Ascending aorta (tissue), 2 donors: ENCODE measurements around the gene MAML2. TPM values are rescaled to one million over a fixed set of nuclear protein-coding genes. Genes with fewer than 3 reads are reported as not detected.

Experiments used
- DNase-seq, 2 donors: peaks; one replicate each; pipeline ENCODE4 v3.0.0-alpha.2; 2019; ENCODE audit warnings: low spot score in 2 of 2
- H3K27ac ChIP-seq, 2 donors: fragments of 200-600 bp; sonication (generic); one replicate each; pipeline ENCODE4 v1.5.1; 2016 to 2017; ENCODE audit warnings: mild to moderate bottlenecking in 1 of 2
- H3K27me3 ChIP-seq: fragments of 200-600 bp; sonication (generic); one replicate; pipeline ENCODE4 v1.5.1; 2017
- H3K36me3 ChIP-seq, 2 donors: fragments of 200-600 bp; sonication (generic); one replicate each; pipeline ENCODE4 v1.5.1; 2016
- H3K4me1 ChIP-seq, 2 donors: fragments of 200-600 bp; sonication (generic); one replicate each; pipeline ENCODE4 v1.5.1; 2016 to 2017; ENCODE audit warnings: mild to moderate bottlenecking in 1 of 2
- H3K4me3 ChIP-seq, 2 donors: fragments of 200-600 bp; sonication (generic); one replicate each; pipeline ENCODE4 v1.5.1; 2016 to 2017; ENCODE audit warnings: mild to moderate bottlenecking in 1 of 2
- H3K9me3 ChIP-seq, 2 donors: fragments of 200-600 bp; sonication (generic); one replicate each; pipeline ENCODE4 v1.5.1; 2016
- CTCF ChIP-seq, 3 experiments: fragments of 200-600 bp in 2 of 3; fragments of 450-650 bp in 1 of 3; sonication (generic) in 2 of 3; IDR thresholded peaks; one replicate each; pipeline ENCODE4 v1.5.1; 2016 to 2019; ENCODE audit warnings: antibody characterized with exemption in 3 of 3, mild to moderate bottlenecking in 1 of 3, moderate library complexity in 1 of 3
- intact Hi-C: fragments of 100-400 bp; cut with DNase I; formaldehyde crosslinking; loops from one replicate; pipeline ENCODE4 v1.15.1; 2023
- total RNA-seq: library from RNA; depleted of rRNA; stranded (reverse); fragments of >200 nt; gene quantifications from one replicate; pipeline ENCODE4 v1.1.0, GENCODE V29; 2016

Gene MAML2
- total RNA-seq, 1 donor from 2014 or later: 13.2 TPM

- no peak for TF ChIP-seq CTCF (IDR thresholded peaks at IDR 0.05)
- peaks cover 0 to 65% of the 10 kb centered on the region in 2 donors for H3K4me1 ChIP-seq
- H3K9me3 ChIP-seq: no peaks in the 10 kb centered on the region
- intact Hi-C loops: no loop called here
- peak overlapping the region in 1 of 2 donors; percentile 66 for H3K27ac ChIP-seq
- H3K27me3 ChIP-seq: no peaks in the 10 kb centered on the region
- DNase-seq: no peak
- H3K4me3 ChIP-seq: no peak overlapping the region
- no peaks in the 10 kb centered on the region for H3K36me3 ChIP-seq
Measured at GRCh38 chr11:96158126-96158525, 184.9 kb downstream of the MAML2 start.

DNA sequence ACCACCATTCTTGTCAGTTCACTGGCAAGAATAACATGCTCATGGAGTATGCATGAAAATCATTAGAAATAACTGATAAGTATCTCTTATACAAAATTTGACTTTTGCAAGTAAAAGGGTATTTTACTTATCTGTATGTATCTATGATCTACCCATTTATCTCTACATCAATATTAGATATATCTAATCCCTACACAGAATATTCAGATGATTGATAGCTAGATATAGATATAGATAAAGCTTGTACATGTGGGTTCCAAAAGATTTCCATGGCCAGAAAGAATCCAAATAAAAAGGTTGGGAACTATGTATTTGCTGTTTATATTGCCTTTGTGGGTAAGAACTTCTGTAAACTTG, 185.5 kb downstream of the MAML2 start:
- Histone ChIP-seq H3K27me3 (no peaks in the 10 kb centered on the region), H3K4me3 (no peak overlapping the region), H3K27ac (peak overlapping the region in 1 of 2 donors; percentile 66), H3K36me3 (no peaks in the 10 kb centered on the region), H3K4me1 (peaks cover 0 to 61% of the 10 kb centered on the region in 2 donors), H3K9me3 (no peaks in the 10 kb centered on the region)
- intact Hi-C loops: no loop called here
- DNase-seq: no peak
- TF ChIP-seq CTCF (IDR thresholded peaks at IDR 0.05): no peak

- no peaks in the 10 kb centered on the region for H3K9me3 ChIP-seq
- H3K36me3 ChIP-seq: no peaks in the 10 kb centered on the region
- H3K4me1 ChIP-seq: peaks cover 0 to 55% of the 10 kb centered on the region in 2 donors
- intact Hi-C loops: no loop called here
- no peaks in the 10 kb centered on the region for H3K27me3 ChIP-seq
- TF ChIP-seq CTCF (IDR thresholded peaks at IDR 0.05): no peak
- H3K4me3 ChIP-seq: peak overlapping the region in 1 of 2 donors; percentile 9
- H3K27ac ChIP-seq: peak overlapping the region; percentile 64 to 66
- DNase-seq: no peak
Measured at GRCh38 chr11:96156379-96156722, 186.6 kb downstream of the MAML2 start.

DNA sequence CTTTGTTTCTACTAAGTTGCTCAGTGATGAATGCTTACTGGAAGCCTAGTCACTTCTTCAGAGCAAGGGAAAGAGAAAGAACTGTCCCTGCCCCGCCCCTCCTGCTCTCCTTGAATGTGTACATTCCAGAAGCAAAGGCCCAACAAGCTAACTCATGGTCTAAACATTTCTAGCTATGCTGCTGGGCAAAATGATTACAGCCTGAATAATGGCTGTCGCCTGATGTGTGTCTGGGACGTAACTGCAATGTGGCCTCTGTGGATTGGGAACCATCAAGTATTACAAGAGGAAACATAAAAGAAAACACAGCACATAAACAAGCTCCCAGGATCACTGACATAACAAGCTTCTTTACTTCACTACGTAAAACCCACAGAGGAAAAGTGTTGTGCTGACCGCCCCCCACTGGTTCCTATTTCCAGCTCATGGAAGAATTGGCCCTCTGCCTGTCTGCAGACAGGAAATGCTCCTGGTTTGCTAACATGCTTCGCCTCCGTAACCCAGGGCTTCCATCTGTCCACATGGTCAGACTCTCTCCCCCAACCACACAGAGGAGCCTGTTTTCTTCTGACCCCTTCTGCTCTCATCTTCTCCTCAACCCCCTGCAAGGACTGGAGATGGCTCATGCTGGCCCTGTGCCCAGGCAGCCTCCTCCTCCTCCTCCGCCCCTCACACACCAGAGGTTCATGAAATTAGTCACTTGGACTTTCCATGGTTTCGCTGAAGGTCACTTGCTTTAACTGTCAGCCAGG, 187.2 kb downstream of the MAML2 start:
- peaks cover 0 to 50% of the 10 kb centered on the region in 2 donors for H3K4me1 ChIP-seq
- intact Hi-C loops: no loop called here
- TF ChIP-seq CTCF (IDR thresholded peaks at IDR 0.05): peak in 1 of 3 experiments; percentile 18

DNA sequence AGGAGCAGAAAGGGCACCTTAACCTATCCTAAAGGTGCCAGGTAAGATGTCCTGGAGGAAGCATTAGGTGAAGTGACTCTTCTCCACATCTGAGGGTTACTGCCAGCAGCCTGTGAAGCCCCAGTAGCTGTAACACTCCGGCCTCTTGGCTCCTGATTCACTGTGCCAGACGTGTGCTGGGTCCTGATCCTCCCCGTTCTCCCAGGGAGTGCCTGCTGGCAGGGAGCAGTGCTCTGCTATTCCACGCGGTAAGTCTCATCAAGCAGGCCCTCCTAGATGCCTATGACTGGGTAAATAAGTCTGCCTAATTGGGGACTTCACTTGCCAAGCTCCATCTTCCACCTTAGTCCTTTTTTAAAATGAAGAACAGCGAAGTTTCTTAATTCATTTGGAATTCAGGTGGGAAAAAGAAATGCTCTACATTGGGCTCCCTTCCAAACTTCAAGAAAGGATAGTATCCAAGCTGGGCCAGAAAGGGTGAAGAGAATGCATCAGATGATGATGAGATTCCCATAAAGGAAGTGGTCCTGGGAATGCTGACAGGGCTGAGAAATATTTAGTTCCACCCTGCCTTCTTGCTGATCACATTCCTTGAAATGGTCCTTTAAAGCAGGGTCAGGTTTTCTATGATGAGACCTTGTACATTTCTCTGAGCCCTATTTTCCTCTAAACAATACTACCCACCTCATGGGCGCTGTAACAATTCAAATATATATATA, 188.0 kb downstream of the MAML2 start:
- no peak overlapping the region for H3K4me3 ChIP-seq

More for the DNA sequence above, 187.2 kb downstream of the MAML2 start:
- peak overlapping the region; percentile 64 to 66 for H3K27ac ChIP-seq
- H3K4me3 ChIP-seq: peak overlapping the region in 1 of 2 donors; percentile 9
- no peaks in the 10 kb centered on the region for H3K27me3 ChIP-seq
- H3K9me3 ChIP-seq: no peaks in the 10 kb centered on the region
- peak; percentile 26 to 85 for DNase-seq
- H3K36me3 ChIP-seq: no peaks in the 10 kb centered on the region

More for the DNA sequence above, 188.0 kb downstream of the MAML2 start:
- no peak for TF ChIP-seq CTCF (IDR thresholded peaks at IDR 0.05)
- no peaks in the 10 kb centered on the region for H3K36me3 ChIP-seq
- H3K27ac ChIP-seq: peak overlapping the region; percentile 64 to 66
- H3K9me3 ChIP-seq: no peaks in the 10 kb centered on the region
- DNase-seq: no peak
- intact Hi-C loops: no loop called here
- no peaks in the 10 kb centered on the region for H3K27me3 ChIP-seq
- H3K4me1 ChIP-seq: peaks cover 0 to 46% of the 10 kb centered on the region in 2 donors
